ENCODE measurements around the gene AVL9.

GRCh38 chr7:32587411-32587948 lies 92.2 kb downstream of the AVL9 start:
- TF ChIP-seq, protein P1, sequence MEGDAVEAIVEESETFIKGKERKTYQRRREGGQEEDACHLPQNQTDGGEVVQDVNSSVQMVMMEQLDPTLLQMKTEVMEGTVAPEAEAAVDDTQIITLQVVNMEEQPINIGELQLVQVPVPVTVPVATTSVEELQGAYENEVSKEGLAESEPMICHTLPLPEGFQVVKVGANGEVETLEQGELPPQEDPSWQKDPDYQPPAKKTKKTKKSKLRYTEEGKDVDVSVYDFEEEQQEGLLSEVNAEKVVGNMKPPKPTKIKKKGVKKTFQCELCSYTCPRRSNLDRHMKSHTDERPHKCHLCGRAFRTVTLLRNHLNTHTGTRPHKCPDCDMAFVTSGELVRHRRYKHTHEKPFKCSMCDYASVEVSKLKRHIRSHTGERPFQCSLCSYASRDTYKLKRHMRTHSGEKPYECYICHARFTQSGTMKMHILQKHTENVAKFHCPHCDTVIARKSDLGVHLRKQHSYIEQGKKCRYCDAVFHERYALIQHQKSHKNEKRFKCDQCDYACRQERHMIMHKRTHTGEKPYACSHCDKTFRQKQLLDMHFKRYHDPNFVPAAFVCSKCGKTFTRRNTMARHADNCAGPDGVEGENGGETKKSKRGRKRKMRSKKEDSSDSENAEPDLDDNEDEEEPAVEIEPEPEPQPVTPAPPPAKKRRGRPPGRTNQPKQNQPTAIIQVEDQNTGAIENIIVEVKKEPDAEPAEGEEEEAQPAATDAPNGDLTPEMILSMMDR (conservative IDR thresholded peaks at IDR 0.05 in 1 of 2, IDR thresholded peaks at IDR 0.05 in 1 of 2; ENCODE audit: low read depth in 1 of 2, low read length in 2 of 2): no peak
- TF ChIP-seq EZH2 (IDR thresholded peaks at IDR 0.05; ENCODE audit: low read length, missing control alignments): no peak

Measured in fibroblast of lung (primary cell).